Dendritic cell treated with granulocyte-macrophage colony-stimulating factor and Interleukin-4, amounts not matched to agents 40 ng/mL and 50 ng/mL, for 4 days (primary cell): ENCODE measurements around the gene AQP5.
"Not testable (repeated sequence)": the region's sequence is repeated elsewhere in the genome, so short reads cannot be mapped to it uniquely, and the experiment has no call there.

Source experiments
- H3K27ac Mint-ChIP-seq: one replicate; pipeline ENCODE4 v1.8.0; 2022; ENCODE audit warnings: mild to moderate bottlenecking, mixed read lengths
- H3K27me3 Mint-ChIP-seq: one replicate; pipeline ENCODE4 v1.8.0; 2022; ENCODE audit warnings: mild to moderate bottlenecking, mixed read lengths
- H3K36me3 Mint-ChIP-seq: one replicate; pipeline ENCODE4 v1.8.0; 2022; ENCODE audit warnings: low read depth, mixed read lengths
- H3K4me1 Mint-ChIP-seq: one replicate; pipeline ENCODE4 v1.8.0; 2022; ENCODE audit warnings: low read depth, mixed read lengths
- H3K4me3 Mint-ChIP-seq: one replicate; pipeline ENCODE4 v1.8.0; 2022; ENCODE audit warnings: mild to moderate bottlenecking, moderate library complexity, mixed read lengths
- H3K9me3 Mint-ChIP-seq: one replicate; pipeline ENCODE4 v1.8.0; 2022; ENCODE audit warnings: mixed read lengths
- intact Hi-C: fragments of 100-400 bp; cut with micrococcal nuclease; formaldehyde crosslinking; loops from one replicate; pipeline ENCODE4 v1.15.0; 2022

Gene AQP5

GRCh38 chr12:49980501-49981349 lies 19.1 kb downstream of the AQP5 start:
- Mint-ChIP-seq H3K4me3 (no peak overlapping the region), H3K27ac (peak overlapping the region; percentile 93), H3K27me3 (no peaks in the 10 kb centered on the region), H3K36me3 (no peaks in the 10 kb centered on the region), H3K9me3 (no peaks in the 10 kb centered on the region), H3K4me1 (peaks cover 90% of the 10 kb centered on the region)
- intact Hi-C loops = no loop called here

DNA sequence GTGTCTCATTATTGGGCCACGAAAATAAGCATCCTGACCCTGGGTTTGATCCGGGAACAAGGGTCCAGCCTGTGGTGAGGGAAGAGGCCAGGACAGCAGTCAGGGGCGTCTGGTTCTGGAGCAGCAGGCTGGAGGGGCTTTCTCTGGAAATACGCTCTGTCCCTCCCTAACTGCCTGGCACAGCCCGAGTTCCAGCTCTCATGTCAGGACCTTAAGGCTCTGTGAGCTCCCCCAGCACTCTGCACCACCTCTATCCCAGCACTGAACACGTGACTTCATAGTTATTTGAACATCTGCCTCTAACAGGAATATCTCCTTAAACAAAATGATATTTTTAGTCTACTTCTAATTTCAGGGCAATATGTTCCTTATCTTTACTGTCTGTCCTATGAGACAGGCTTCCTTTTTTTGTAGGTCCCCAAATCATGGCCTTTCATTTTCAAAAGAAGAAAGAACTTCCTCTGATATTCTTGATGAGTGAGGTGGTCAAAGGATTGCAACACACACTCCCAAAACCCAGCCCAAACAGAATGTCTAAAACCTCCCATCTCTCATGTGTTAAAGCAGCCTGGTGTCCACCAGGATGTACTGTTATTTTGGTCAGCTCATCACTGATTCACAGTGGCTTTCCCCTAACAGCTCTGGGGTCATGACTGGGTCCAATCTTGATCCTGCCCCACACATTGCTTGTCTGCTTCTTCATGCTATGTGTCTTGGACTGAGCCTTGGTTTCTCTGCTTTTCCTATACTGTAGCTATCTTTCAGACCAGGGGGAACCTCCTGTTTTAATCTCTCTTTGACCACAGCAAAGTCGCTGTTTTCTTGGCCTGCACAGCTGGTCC lies 20.8 kb downstream of the AQP5 start:
- Mint-ChIP-seq H3K27ac (peak overlapping the region; percentile 93), H3K4me3 (peak overlapping the region; percentile 51), H3K4me1 (peaks cover 89% of the 10 kb centered on the region), H3K9me3 (no peaks in the 10 kb centered on the region), H3K27me3 (no peaks in the 10 kb centered on the region), H3K36me3 (no peaks in the 10 kb centered on the region)
- intact Hi-C loops = loop anchor here (1.0 kb wide), 1 partner anchor 8 kb away; no protein-coding TSS in a partner anchor

DNA sequence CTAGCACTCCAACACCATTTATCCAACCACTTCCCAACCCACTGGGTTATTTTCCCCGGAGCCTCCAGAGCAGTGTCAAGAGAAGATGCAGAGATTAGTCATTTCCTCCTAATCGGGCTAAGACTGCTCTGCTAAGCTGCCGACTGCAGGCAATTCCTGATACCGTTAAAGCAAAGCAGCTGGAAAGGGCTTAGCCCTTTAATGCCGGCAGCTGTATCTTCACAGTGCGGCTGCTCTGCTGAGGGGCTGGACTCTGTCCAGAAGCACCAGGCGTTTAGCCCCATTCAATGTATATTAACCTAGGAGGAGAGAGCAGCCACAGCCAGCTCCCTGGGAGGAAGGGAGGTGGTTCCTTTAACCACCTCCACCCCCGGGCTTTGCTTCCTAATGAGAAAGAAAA lies 22.2 kb downstream of the AQP5 start:
- Mint-ChIP-seq H3K4me3 (peak overlapping the region; percentile 45), H3K9me3 (no peaks in the 10 kb centered on the region), H3K27me3 (no peaks in the 10 kb centered on the region), H3K27ac (peak overlapping the region; percentile 93), H3K4me1 (peaks cover 93% of the 10 kb centered on the region), H3K36me3 (peaks cover 7% of the 10 kb centered on the region)
- intact Hi-C loops = no loop called here

GRCh38 chr12:49984476-49985359 lies 23.0 kb downstream of the AQP5 start:
- no peak overlapping the region for H3K4me3 Mint-ChIP-seq
- peak overlapping the region; percentile 93 for H3K27ac Mint-ChIP-seq
- H3K36me3 Mint-ChIP-seq = peaks cover 7% of the 10 kb centered on the region
- no peaks in the 10 kb centered on the region for H3K27me3 Mint-ChIP-seq
- H3K9me3 Mint-ChIP-seq = no peaks in the 10 kb centered on the region
- peaks cover 91% of the 10 kb centered on the region for H3K4me1 Mint-ChIP-seq
- intact Hi-C loops = no loop called here

GRCh38 chr12:49985981-49986380 lies 24.3 kb downstream of the AQP5 start:
- intact Hi-C loops = no loop called here
- no peaks in the 10 kb centered on the region for H3K27me3 Mint-ChIP-seq
- no peak overlapping the region for H3K4me3 Mint-ChIP-seq
- H3K27ac Mint-ChIP-seq = peak overlapping the region; percentile 51
- peaks cover 7% of the 10 kb centered on the region for H3K36me3 Mint-ChIP-seq
- peaks cover 88% of the 10 kb centered on the region for H3K4me1 Mint-ChIP-seq
- no peaks in the 10 kb centered on the region for H3K9me3 Mint-ChIP-seq

DNA sequence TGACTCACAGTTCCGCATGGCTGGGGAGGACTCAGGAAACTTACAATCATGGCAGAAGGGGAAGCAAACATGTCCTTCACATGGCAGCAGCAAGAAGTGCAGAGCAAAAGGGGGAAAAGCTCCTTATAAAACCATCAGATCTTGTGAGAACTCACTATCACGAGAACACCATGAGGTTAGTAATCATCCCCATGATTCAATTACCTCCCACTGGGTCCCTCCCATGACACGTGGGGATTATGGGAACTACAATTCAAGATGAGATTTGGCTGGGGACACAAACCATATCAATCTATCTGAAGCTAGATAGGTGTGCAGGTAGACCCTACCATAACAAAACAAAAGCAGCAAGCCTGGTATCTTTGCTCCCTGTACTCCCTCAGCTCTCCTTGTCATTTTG lies 24.8 kb downstream of the AQP5 start:
- H3K9me3 Mint-ChIP-seq, H3K27me3 Mint-ChIP-seq, H3K36me3 Mint-ChIP-seq, intact Hi-C loops, H3K4me3 Mint-ChIP-seq: not testable (repeated sequence)
- peak overlapping the region; percentile 51 for H3K27ac Mint-ChIP-seq
- H3K4me1 Mint-ChIP-seq = peaks cover 83% of the 10 kb centered on the region

DNA sequence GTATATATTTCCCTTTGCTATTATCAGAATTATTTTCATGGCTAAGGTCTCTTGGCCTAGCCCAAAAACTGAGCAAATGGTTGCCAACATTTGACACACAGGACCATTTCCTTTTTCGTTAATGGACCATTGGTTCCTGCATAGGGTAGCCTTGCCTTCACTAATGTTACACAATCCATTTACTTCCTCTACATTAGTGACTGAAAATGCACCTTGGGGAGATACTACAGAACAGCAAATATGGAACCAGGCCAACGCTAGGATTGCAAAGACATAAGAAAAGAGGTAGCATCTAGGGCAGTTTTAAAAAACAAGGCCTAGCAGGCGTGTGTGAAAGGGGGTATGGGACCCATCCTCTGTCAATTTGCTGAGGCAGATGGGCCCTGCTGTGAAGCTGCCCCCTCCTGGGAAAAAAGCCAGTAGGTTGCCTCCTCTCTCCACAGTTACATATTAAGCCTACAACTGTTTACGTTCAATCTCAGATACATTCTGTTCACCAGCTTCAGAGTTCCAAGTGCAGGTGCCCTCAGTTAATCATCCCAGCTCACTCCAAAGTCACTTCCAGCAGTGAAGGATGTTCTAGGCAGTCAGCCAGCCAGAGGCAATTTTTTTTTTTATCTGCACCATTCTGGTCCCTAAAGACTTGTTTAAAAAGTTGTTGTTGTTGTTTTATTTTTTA lies 26.1 kb downstream of the AQP5 start:
- no peak overlapping the region for H3K4me3 Mint-ChIP-seq
- H3K9me3 Mint-ChIP-seq = no peaks in the 10 kb centered on the region
- no peaks in the 10 kb centered on the region for H3K27me3 Mint-ChIP-seq
- H3K36me3 Mint-ChIP-seq = peaks cover 21% of the 10 kb centered on the region
- peaks cover 73% of the 10 kb centered on the region for H3K4me1 Mint-ChIP-seq
- intact Hi-C loops = no loop called here
- H3K27ac Mint-ChIP-seq = peak overlapping the region; percentile 51

DNA sequence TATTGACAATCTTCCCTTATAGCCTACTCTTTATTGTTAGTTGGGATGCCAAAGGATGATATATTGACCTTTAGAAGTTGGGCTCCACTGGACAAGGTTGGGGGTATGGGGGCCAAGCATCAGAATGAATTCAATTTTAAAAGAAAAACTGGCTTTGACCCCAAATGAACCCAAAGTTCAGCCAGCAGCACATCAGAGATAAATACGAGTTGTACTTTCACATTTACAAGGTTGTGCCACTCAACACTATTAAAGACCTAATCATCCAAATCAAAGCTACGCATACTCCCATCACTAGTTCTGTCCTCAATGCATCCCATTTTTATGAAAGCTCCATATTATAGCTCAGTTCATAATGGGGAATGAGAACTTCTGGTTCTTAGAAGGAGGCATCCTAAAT lies 27.7 kb downstream of the AQP5 start:
- Mint-ChIP-seq H3K36me3 (peaks cover 37% of the 10 kb centered on the region), H3K4me1 (peaks cover 63% of the 10 kb centered on the region)
- H3K4me3 Mint-ChIP-seq, intact Hi-C loops, H3K9me3 Mint-ChIP-seq, H3K27me3 Mint-ChIP-seq, H3K27ac Mint-ChIP-seq: not testable (repeated sequence)

GRCh38 chr12:49990273-49990672 lies 28.6 kb downstream of the AQP5 start:
- peaks cover 54% of the 10 kb centered on the region for H3K4me1 Mint-ChIP-seq
- H3K4me3 Mint-ChIP-seq = no peak overlapping the region
- peaks cover 46% of the 10 kb centered on the region for H3K36me3 Mint-ChIP-seq
- intact Hi-C loops = no loop called here
- H3K27me3 Mint-ChIP-seq = no peaks in the 10 kb centered on the region
- no peaks in the 10 kb centered on the region for H3K9me3 Mint-ChIP-seq
- H3K27ac Mint-ChIP-seq = peak overlapping the region; percentile 52

GRCh38 chr12:49998453-49998852 lies 36.8 kb downstream of the AQP5 start:
- Mint-ChIP-seq H3K27me3 (no peaks in the 10 kb centered on the region), H3K27ac (no peak overlapping the region), H3K9me3 (no peaks in the 10 kb centered on the region), H3K4me1 (no peaks in the 10 kb centered on the region), H3K4me3 (no peak overlapping the region), H3K36me3 (peaks cover 85% of the 10 kb centered on the region)
- intact Hi-C loops = no loop called here

GRCh38 chr12:50003595-50003994 lies 41.9 kb downstream of the AQP5 start:
- Mint-ChIP-seq H3K4me1 (peaks cover 5% of the 10 kb centered on the region), H3K27ac (no peak overlapping the region), H3K9me3 (no peaks in the 10 kb centered on the region), H3K36me3 (peaks cover 61% of the 10 kb centered on the region), H3K4me3 (no peak overlapping the region), H3K27me3 (no peaks in the 10 kb centered on the region)
- intact Hi-C loops = no loop called here

GRCh38 chr12:50004696-50005095 lies 43.0 kb downstream of the AQP5 start:
- no peak overlapping the region for H3K4me3 Mint-ChIP-seq
- H3K4me1 Mint-ChIP-seq = peaks cover 8% of the 10 kb centered on the region
- H3K36me3 Mint-ChIP-seq = peaks cover 56% of the 10 kb centered on the region
- H3K9me3 Mint-ChIP-seq = no peaks in the 10 kb centered on the region
- no peak overlapping the region for H3K27ac Mint-ChIP-seq
- no peaks in the 10 kb centered on the region for H3K27me3 Mint-ChIP-seq
- intact Hi-C loops = no loop called here

DNA sequence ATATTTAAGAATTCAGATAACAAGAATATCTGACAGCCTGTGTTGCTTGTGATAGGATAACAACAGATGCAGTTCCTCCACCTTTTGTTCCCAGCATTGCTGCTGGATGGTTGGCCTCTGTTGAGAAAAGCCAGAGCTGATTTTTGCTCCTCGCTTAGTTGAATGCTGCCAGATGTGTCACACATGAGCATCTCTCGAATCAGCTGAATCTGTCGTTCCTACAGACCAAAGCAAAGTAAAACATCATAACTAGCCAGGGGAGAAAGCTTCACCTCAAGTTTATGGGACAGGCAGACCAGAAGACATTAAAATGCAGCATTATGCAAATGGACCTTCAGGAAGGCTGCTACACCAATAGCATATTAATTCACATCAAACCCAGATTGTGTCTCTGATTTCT lies 43.5 kb downstream of the AQP5 start:
- Mint-ChIP-seq H3K4me1 (peaks cover 10% of the 10 kb centered on the region), H3K36me3 (peaks cover 53% of the 10 kb centered on the region), H3K27me3 (no peaks in the 10 kb centered on the region), H3K27ac (no peak overlapping the region), H3K9me3 (no peaks in the 10 kb centered on the region), H3K4me3 (no peak overlapping the region)
- intact Hi-C loops = no loop called here
